SH-SY5Y (cell line): ENCODE measurements around the gene WBP1.

ENCODE experiments used
- GATA2 ChIP-seq: IDR thresholded peaks from 2 replicates; pipeline ENCODE4 v1.6.1; 2011; ENCODE audit warnings: mild to moderate bottlenecking, low read depth, low read length
- GATA3 ChIP-seq: IDR thresholded peaks from 2 replicates; pipeline ENCODE4 v1.6.1; 2011; ENCODE audit warnings: low read depth, mild to moderate bottlenecking, low read length, moderate library complexity

DNA sequence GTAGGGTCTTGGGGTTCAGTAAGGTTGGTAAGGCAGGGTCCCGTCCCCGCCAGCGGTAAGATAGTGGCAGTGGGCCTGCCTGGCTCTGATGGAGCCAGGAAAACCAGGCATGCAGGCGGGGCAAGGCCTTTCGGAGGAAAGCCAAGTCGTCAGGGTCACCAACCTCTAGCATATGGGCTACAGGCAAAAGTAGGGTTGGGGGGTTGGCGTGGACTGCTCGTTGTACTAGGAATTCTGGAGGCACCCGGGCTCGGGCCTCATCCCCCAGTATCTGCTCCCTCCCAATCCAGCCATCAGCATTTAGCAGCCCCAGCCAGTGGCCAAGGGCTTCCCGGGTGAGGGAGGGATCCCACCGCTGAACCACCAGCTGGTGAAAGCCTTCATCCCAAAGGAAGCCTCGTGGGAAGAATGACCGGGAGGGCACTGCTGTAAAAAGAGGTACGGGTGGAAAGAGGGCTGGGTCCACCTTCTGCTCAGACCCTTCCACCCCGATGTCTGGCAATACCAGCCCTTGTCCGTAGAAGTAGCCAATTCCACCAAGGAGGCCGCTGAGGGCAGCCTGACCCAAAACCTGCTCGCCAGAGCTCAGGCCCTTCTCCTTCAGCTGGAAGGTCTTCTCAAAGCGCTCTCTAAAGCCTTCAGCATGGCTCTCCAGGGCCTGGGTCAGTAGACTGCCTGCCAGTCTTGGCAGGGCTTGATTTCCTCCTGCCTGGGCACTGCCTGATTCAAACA, 4.0 kb downstream of the WBP1 start:
- TF ChIP-seq GATA2 (no peak), GATA3 (no peak)
